SH-SY5Y (cell line): ENCODE data around the gene ABCF1.

Experiments used
- GATA2 ChIP-seq: IDR thresholded peaks from 2 replicates; pipeline ENCODE4 v1.6.1; 2011; ENCODE audit warnings: mild to moderate bottlenecking, low read depth, low read length
- GATA3 ChIP-seq: IDR thresholded peaks from 2 replicates; pipeline ENCODE4 v1.6.1; 2011; ENCODE audit warnings: low read depth, mild to moderate bottlenecking, low read length, moderate library complexity

DNA sequence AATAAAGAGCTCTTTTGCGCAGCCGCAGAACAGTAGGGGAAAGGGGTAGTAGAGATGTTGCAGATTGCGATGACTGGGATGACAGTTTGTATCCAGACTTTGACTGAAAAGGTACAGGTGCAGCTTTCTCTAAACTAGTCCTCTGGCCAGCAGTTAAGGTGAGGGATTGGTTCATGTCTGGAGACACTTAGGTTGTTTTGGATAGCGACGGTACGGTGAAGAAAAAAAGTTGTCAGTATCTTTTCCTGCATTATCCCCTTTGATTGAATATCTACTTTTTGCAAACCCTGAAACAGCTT is 13.6 kb upstream of the ABCF1 start:
- TF ChIP-seq GATA2: peak; percentile 81
- TF ChIP-seq GATA3: no peak
